Pancreas (tissue), 10 donors: ENCODE results near the gene TM9SF4. TPM values are rescaled to one million over a fixed set of nuclear protein-coding genes. Genes with fewer than 3 reads are reported as not detected.

Source experiments
- ATAC-seq, 4 donors: fragments of 200-7000 bp; cut with Tn5 transposase; one replicate each; pipeline versions ENCODE4 v1.8.0 to v1.9.1; 2020; ENCODE audit warnings: mild to moderate bottlenecking in 4 of 4, moderate library complexity in 4 of 4
- DNase-seq, 6 donors: peaks; one replicate each; pipeline ENCODE4 v3.0.0-alpha.2; 2020
- FAIRE-seq: peaks from 2 replicates; lab custom pipeline; 2012; peaks lifted over from hg19 to GRCh38; lab: Jason Lieb, UNC
- H3K27ac ChIP-seq, 4 donors: fragments of 200-600 bp; sonication (generic); 1 replicate in 3 of 4; 2 replicates in 1 of 4; pipeline versions ENCODE4 v1.5.0 to v1.8.0; 2020
- H3K27me3 ChIP-seq, 4 donors: fragments of 200-600 bp; one replicate each; pipeline ENCODE4 v1.8.0; 2021
- H3K36me3 ChIP-seq, 3 donors: fragments of 200-600 bp; sonication (generic) in 1 of 3; one replicate each; pipeline versions ENCODE4 v1.5.0 to v1.8.0; 2020 to 2021
- H3K4me1 ChIP-seq, 3 donors: fragments of 200-600 bp; one replicate each; pipeline ENCODE4 v1.8.0; 2021
- H3K4me3 ChIP-seq, 4 donors: fragments of 200-600 bp; sonication (generic) in 2 of 4; one replicate each; pipeline versions ENCODE4 v1.5.0 to v1.8.0; 2020 to 2021
- H3K9me3 ChIP-seq, 4 donors: fragments of 200-600 bp; one replicate each; pipeline ENCODE4 v1.8.0; 2021
- CTCF ChIP-seq, 4 donors: fragments of 200-600 bp; sonication (generic) in 3 of 4; IDR thresholded peaks; one replicate each; pipeline versions ENCODE4 v1.5.0 to v1.8.0; 2021; ENCODE audit warnings: antibody characterized with exemption in 4 of 4
- WGBS, 2 donors: extraction: QIAGEN DNeasy Blood & Tissue Kit; methylation state at CpG; one replicate each; pipeline ENCODE4 v1.1.7; 2013; 5-methylcytosine and 5-hydroxymethylcytosine counted together
- intact Hi-C, 3 donors: fragments of 100-400 bp; cut with DNase I; formaldehyde crosslinking; loops; one replicate each; pipeline versions ENCODE4 v1.11.1 to v1.14.2; 2022
- polyA plus RNA-seq, 2 donors: library from polyadenylated mRNA; stranded (reverse); fragments of 200-250 nt; gene quantifications; one replicate each; pipeline ENCODE4 v1.2.3, GENCODE V29; 2013
- total RNA-seq, 6 donors: library from RNA; stranded (reverse); fragmentation: NEBNext Ultra II Directional in 4 of 6; extraction: Animal tissue kit (Norgen Biotek cat#: 25700) in 4 of 6; gene quantifications; one replicate each; pipeline versions ENCODE4 v1.2.1 to v1.2.4, GENCODE V29; 2021 to 2023
- donor health status: healthy with polysubstance abuse.
- donor health status: DM: no; HTN: no; CAD: no; lungs with moderate emphysema.
- donor health status: DM: no; HTN: no; CAD: no.
- donor health status: control.
- donor health status: control.
- donor health status: Bipolar disorder and iron deficiency.
- donor health status: DM: yes; HTN: yes; CAD: no.
- donor health status: DM: no; HTN: no; CAD: no.
- donor health status: DM: no; HTN: no; CAD: no.
- donor health status: DM: yes; HTN: yes; CAD: no.

Gene TM9SF4
- total and polyA plus RNA-seq, 8 donors = 12.7 to 30.2 (median 20.9) TPM

GRCh38 chr20:32215729-32216128 lies 106.2 kb downstream of the TM9SF4 start:
- WGBS, 2 donors = 94 to 95% methylated on average over 3 of the region's 3 CpGs
- H3K4me3 ChIP-seq = no peak overlapping the region
- TF ChIP-seq CTCF (IDR thresholded peaks at IDR 0.05) = no peak
- DNase-seq (no peak), FAIRE-seq (no peak), ATAC-seq (no peak)
- peaks cover 0 to 20% (median 0%) of the 10 kb centered on the region in 3 donors for H3K36me3 ChIP-seq
- H3K9me3 ChIP-seq = no peaks in the 10 kb centered on the region
- no peaks in the 10 kb centered on the region for H3K4me1 ChIP-seq
- no peak overlapping the region for H3K27ac ChIP-seq
- intact Hi-C loops = no loop called here
- no peaks in the 10 kb centered on the region for H3K27me3 ChIP-seq

- H3K36me3 ChIP-seq = peaks cover 0 to 26% (median 0%) of the 10 kb centered on the region in 3 donors
- no peak for DNase-seq
- H3K27ac ChIP-seq = no peak overlapping the region
- H3K4me3 ChIP-seq = no peak overlapping the region
- no peaks in the 10 kb centered on the region for H3K4me1 ChIP-seq
- no peak for FAIRE-seq
- intact Hi-C loops = no loop called here
- H3K27me3 ChIP-seq = no peaks in the 10 kb centered on the region
- ATAC-seq = no peak
- H3K9me3 ChIP-seq = no peaks in the 10 kb centered on the region
- no peak for TF ChIP-seq CTCF (IDR thresholded peaks at IDR 0.05)
- WGBS, 2 donors = 90 to 95% methylated on average over 13 of the region's 13 CpGs
Observed at GRCh38 chr20:32216179-32217142, 106.9 kb downstream of the TM9SF4 start.

Other genes starting within 250 kb of the TM9SF4 start
- gene DUSP15, start 239.2 kb upstream of the TM9SF4 start, total RNA-seq = 1 to 10 TPM in 3 of 6 donors, under 1 TPM in 3; 0.35 to 1.6 (median 1.1) TPM
- gene DUSP15, start 239.2 kb upstream of the TM9SF4 start, polyA plus RNA-seq = 1 to 10 TPM; 2.5 to 4.3 TPM
- gene TTLL9, start 239.1 kb upstream of the TM9SF4 start, total RNA-seq = under 1 TPM in 5 of 6 donors, not detected in 1; 0.14 to 0.41 (median 0.29) TPM
- gene TTLL9, start 239.1 kb upstream of the TM9SF4 start, polyA plus RNA-seq = 1 to 10 TPM in 1 of 2 donors, under 1 TPM in 1; 0.68 to 1.4 TPM
- gene PDRG1, start 157.7 kb upstream of the TM9SF4 start, total RNA-seq = 1 to 10 TPM; 3.6 to 6.9 (median 5.2) TPM
- 10 to 100 TPM in 1 of 2 donors, 1 to 10 TPM in 1; 6.9 to 12.0 TPM for gene PDRG1, start 157.7 kb upstream of the TM9SF4 start, polyA plus RNA-seq
- gene XKR7, start 141.6 kb upstream of the TM9SF4 start, total RNA-seq = under 1 TPM; 0.05 to 0.46 (median 0.20) TPM
- 1 to 10 TPM in 1 of 2 donors, under 1 TPM in 1; 0.42 to 1.2 TPM for gene XKR7, start 141.6 kb upstream of the TM9SF4 start, polyA plus RNA-seq
- 1 to 10 TPM in 2 of 6 donors, under 1 TPM in 4; 0.31 to 2.2 (median 0.75) TPM for gene CCM2L, start 99.3 kb upstream of the TM9SF4 start, total RNA-seq
- gene CCM2L, start 99.3 kb upstream of the TM9SF4 start, polyA plus RNA-seq = 1 to 10 TPM; 5.3 to 6.7 TPM
- gene HCK, start 57.5 kb upstream of the TM9SF4 start, total RNA-seq = 10 to 100 TPM in 1 of 6 donors, 1 to 10 TPM in 3, under 1 TPM in 2; 0.42 to 12.9 (median 2.3) TPM
- 1 to 10 TPM; 2.1 to 2.3 TPM for gene HCK, start 57.5 kb upstream of the TM9SF4 start, polyA plus RNA-seq
- gene PLAGL2, start 98.0 kb downstream of the TM9SF4 start, total RNA-seq = 1 to 10 TPM; 3.3 to 7.2 (median 4.6) TPM
- gene PLAGL2, start 98.0 kb downstream of the TM9SF4 start, polyA plus RNA-seq = 1 to 10 TPM; 2.4 to 4.4 TPM
- 10 to 100 TPM; 10.9 to 20.7 (median 16.8) TPM for gene POFUT1, start 98.2 kb downstream of the TM9SF4 start, total RNA-seq
- gene POFUT1, start 98.2 kb downstream of the TM9SF4 start, polyA plus RNA-seq = 10 to 100 TPM in 1 of 2 donors, 1 to 10 TPM in 1; 7.3 to 10.3 TPM
- 10 to 100 TPM; 23.7 to 35.4 (median 27.9) TPM for gene KIF3B, start 167.9 kb downstream of the TM9SF4 start, total RNA-seq
- gene KIF3B, start 167.9 kb downstream of the TM9SF4 start, polyA plus RNA-seq = 10 to 100 TPM; 11.0 to 19.4 TPM
- 10 to 100 TPM; 32.9 to 57.7 (median 34.5) TPM for gene ASXL1, start 248.6 kb downstream of the TM9SF4 start, total RNA-seq
- 10 to 100 TPM; 41.5 to 49.4 TPM for gene ASXL1, start 248.6 kb downstream of the TM9SF4 start, polyA plus RNA-seq